ENCODE results near the gene RTN4RL1. TPM values are rescaled to one million over a fixed set of nuclear protein-coding genes. Genes with fewer than 3 reads are reported as not detected.

RTN4RL1 gene
- total RNA-seq, 1 donor from 2014 or later = not detected

DNA sequence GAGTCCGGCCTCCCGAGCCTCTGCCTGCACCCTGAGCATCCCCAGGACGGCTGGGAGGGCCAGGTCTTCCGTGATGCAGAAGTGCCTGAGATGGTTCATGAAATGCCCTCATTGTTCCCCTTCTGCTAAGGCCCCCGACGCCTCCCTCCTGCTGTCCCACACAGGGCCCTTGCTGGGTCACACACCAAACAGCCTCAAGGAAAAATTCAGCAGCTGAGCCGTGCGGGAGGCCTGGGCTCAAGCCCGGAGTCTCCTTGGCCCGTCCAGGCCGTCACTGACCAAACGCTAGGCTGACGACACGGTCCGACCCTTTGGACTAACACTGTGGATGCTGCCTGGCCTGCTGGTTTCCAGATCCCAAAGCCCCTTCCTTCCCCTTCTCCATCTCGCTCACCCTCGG, 90.2 kb downstream of the RTN4RL1 start:
- no peak overlapping the region for H3K27ac Mint-ChIP-seq (ENCODE audit: unreplicated experiment)

DNA sequence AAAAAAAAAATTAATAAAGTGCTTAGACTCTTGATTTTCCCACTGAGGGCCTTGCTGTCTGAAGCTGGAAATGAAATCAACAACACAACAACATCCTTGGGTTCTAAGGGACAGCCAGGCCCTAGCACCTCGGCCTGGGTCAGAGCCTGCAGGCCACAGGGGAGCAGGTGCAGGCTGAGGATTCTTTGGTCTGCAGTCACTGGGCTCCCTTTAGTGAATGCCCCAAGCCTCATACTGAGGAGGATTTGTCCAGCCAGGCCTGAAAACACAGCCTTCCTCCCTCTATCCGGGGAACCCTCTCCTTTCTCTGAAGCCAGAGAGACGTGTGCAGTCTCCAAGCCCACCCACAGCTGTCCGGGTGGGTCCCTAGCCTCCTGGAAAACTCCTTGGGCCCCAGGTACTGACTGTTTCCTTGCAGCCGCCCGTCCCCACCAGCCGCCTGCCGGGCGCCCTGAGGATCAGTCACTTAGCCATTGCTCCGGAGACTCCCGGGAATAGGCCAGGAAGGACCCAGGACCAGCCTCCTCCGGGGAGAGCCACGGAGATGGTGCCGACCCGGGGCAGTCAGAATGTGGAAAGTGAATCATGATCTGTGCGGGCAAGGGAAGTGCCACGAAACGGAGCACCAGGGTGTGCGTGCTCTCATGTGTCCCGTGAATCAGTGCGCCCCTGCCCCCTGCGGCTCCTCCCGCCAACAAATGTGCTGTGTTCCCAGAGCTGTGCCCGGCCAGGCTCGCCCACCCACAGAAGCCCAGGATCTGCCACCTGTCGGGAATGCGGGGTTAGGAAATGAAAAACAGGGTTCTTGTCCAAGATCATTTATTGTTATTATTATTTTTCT, 91.0 kb downstream of the RTN4RL1 start:
- Mint-ChIP-seq H3K4me3 (ENCODE audit: unreplicated experiment) (no peak overlapping the region), H3K27ac (ENCODE audit: unreplicated experiment) (no peak overlapping the region), H3K36me3 (ENCODE audit: low read depth, unreplicated experiment) (no peaks in the 10 kb centered on the region), H3K9me3 (ENCODE audit: unreplicated experiment) (no peaks in the 10 kb centered on the region), H3K4me1 (ENCODE audit: unreplicated experiment) (no peaks in the 10 kb centered on the region), H3K27me3 (ENCODE audit: unreplicated experiment) (no peaks in the 10 kb centered on the region)
- no peak for TF ChIP-seq CTCF (IDR thresholded peaks at IDR 0.05; ENCODE audit: unreplicated experiment)
- no peak for DNase-seq (ENCODE audit: low spot score)

More for the DNA sequence above, 90.2 kb downstream of the RTN4RL1 start:
- no peak for DNase-seq (ENCODE audit: low spot score)
- Mint-ChIP-seq H3K36me3 (ENCODE audit: low read depth, unreplicated experiment) (no peaks in the 10 kb centered on the region), H3K4me1 (ENCODE audit: unreplicated experiment) (no peaks in the 10 kb centered on the region), H3K9me3 (ENCODE audit: unreplicated experiment) (no peaks in the 10 kb centered on the region), H3K4me3 (ENCODE audit: unreplicated experiment) (no peak overlapping the region), H3K27me3 (ENCODE audit: unreplicated experiment) (no peaks in the 10 kb centered on the region)
- TF ChIP-seq CTCF (IDR thresholded peaks at IDR 0.05; ENCODE audit: unreplicated experiment) = no peak

DNA sequence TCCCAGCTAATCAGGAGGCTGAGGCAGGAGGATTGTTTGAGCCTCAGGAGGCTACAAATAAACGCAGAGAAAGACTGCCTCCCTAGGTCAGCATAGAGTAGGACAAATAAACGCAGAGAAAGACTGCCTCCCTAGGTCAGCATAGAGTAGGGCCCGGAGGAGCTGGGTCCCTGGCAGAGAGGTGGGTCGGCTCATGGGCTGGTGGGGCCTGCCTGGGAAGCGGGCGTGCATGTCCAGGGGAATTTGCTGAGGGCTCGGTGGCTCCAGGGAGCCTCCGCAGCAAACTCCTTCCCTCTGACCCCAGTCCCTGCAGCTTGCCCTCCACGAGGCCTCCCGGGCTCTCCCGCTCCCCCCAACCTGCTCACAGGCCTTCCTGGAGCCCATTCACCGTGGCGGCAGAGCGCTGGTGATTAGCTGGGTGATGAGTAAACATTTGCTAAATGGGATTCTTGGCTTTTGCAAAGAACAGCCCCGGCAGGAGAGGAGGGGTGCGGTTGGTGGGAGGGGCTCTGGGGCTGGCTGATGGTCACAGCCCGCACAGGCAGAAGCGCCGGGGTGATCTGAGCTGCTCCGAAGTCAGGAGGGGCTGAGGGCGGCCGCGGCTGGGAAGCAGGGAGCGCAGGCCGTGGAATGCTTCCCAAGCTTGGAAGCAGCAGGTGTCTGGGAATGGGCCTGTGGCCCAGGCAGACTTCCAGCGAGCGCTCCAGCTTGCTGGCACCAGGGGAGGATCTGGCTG, 93.1 kb downstream of the RTN4RL1 start:
- no peak for TF ChIP-seq CTCF (IDR thresholded peaks at IDR 0.05; ENCODE audit: unreplicated experiment)
- Mint-ChIP-seq H3K36me3 (ENCODE audit: low read depth, unreplicated experiment) (no peaks in the 10 kb centered on the region), H3K27me3 (ENCODE audit: unreplicated experiment) (peaks cover 1% of the 10 kb centered on the region), H3K9me3 (ENCODE audit: unreplicated experiment) (no peaks in the 10 kb centered on the region), H3K4me3 (ENCODE audit: unreplicated experiment) (no peak overlapping the region), H3K4me1 (ENCODE audit: unreplicated experiment) (no peaks in the 10 kb centered on the region), H3K27ac (ENCODE audit: unreplicated experiment) (no peak overlapping the region)
- no peak for DNase-seq (ENCODE audit: low spot score)

GRCh38 chr17:1930337-1930645, 94.8 kb downstream of the RTN4RL1 start:
- H3K27ac Mint-ChIP-seq (ENCODE audit: unreplicated experiment) = no peak overlapping the region
- DNase-seq (ENCODE audit: low spot score) = no peak
- H3K4me1 Mint-ChIP-seq (ENCODE audit: unreplicated experiment) = no peaks in the 10 kb centered on the region
- no peaks in the 10 kb centered on the region for H3K36me3 Mint-ChIP-seq (ENCODE audit: low read depth, unreplicated experiment)
- no peak for TF ChIP-seq CTCF (IDR thresholded peaks at IDR 0.05; ENCODE audit: unreplicated experiment)
- no peaks in the 10 kb centered on the region for H3K9me3 Mint-ChIP-seq (ENCODE audit: unreplicated experiment)
- H3K27me3 Mint-ChIP-seq (ENCODE audit: unreplicated experiment) = peaks cover 1% of the 10 kb centered on the region
- H3K4me3 Mint-ChIP-seq (ENCODE audit: unreplicated experiment) = no peak overlapping the region

GRCh38 chr17:1928976-1929375, 96.2 kb downstream of the RTN4RL1 start:
- Mint-ChIP-seq H3K27ac (ENCODE audit: unreplicated experiment) (no peak overlapping the region), H3K4me1 (ENCODE audit: unreplicated experiment) (no peaks in the 10 kb centered on the region), H3K36me3 (ENCODE audit: low read depth, unreplicated experiment) (no peaks in the 10 kb centered on the region), H3K27me3 (ENCODE audit: unreplicated experiment) (peaks cover 1% of the 10 kb centered on the region), H3K4me3 (ENCODE audit: unreplicated experiment) (no peak overlapping the region), H3K9me3 (ENCODE audit: unreplicated experiment) (no peaks in the 10 kb centered on the region)
- DNase-seq (ENCODE audit: low spot score) = no peak
- TF ChIP-seq CTCF (IDR thresholded peaks at IDR 0.05; ENCODE audit: unreplicated experiment) = no peak

Data from endothelial cell (in vitro differentiated cells).